GM12873 (cell line): Measurements from ENCODE around the gene NIN.

Experiments used
- TF ChIP-seq, protein P1 (sequence below): IDR thresholded peaks from 2 replicates; pipeline ENCODE4 v1.5.1; 2012; ENCODE audit warnings: low read depth, mild to moderate bottlenecking, moderate library complexity, low read length, control low read depth; ENCODE audit not compliant: insufficient read depth; ENCODE audit errors: missing control alignments

NIN gene

DNA sequence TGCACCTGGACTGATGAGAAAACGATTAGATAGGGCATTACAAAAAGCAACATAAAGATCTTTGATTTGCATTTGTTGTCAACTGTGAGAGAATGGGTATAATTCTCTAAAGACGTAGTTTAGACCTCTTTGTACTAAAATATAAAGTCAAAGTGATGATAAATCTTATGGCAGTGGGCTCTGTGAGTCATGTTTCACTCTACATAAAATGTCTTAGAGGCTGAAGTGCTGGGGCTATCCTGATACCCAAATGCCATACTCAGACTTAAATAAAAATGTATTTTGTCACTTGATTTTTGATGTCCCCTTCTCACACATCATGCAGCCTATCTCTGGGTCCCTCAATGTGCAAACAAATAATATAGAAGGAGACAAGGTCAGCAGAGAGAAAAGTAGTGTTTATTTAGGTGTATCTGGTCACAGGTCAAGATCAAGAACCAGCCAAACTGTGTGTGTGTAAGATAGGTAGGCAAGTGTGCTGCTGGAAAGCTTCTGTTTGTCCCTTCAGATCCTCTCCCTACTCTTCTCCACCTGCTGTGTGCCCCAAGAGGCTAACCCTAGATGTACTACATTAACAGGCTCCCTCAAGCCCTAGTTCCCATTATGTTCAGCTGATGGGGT lies 7.0 kb upstream of the NIN start:
- TF ChIP-seq, protein P1, sequence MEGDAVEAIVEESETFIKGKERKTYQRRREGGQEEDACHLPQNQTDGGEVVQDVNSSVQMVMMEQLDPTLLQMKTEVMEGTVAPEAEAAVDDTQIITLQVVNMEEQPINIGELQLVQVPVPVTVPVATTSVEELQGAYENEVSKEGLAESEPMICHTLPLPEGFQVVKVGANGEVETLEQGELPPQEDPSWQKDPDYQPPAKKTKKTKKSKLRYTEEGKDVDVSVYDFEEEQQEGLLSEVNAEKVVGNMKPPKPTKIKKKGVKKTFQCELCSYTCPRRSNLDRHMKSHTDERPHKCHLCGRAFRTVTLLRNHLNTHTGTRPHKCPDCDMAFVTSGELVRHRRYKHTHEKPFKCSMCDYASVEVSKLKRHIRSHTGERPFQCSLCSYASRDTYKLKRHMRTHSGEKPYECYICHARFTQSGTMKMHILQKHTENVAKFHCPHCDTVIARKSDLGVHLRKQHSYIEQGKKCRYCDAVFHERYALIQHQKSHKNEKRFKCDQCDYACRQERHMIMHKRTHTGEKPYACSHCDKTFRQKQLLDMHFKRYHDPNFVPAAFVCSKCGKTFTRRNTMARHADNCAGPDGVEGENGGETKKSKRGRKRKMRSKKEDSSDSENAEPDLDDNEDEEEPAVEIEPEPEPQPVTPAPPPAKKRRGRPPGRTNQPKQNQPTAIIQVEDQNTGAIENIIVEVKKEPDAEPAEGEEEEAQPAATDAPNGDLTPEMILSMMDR, result no peak

DNA sequence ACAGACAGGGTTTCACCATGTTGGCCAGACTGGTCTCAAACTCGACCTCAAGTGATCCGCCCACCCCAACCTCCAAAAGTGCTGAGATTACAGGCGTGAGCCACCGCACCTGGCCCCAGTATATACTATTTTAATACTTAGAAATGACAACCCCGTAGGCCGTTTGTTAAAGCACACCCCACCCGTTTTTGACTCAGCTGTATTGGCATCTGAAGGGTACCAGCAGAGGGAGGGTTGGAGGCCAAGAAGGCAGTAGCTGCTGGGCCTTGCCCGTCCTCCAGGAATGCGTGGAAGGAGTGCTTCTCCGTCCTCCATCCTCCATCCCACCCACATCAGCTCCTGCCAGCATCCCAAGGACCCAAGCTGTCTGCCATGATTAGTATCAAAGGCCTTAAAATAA lies 6.3 kb upstream of the NIN start:
- TF ChIP-seq, protein P1, result no peak

DNA sequence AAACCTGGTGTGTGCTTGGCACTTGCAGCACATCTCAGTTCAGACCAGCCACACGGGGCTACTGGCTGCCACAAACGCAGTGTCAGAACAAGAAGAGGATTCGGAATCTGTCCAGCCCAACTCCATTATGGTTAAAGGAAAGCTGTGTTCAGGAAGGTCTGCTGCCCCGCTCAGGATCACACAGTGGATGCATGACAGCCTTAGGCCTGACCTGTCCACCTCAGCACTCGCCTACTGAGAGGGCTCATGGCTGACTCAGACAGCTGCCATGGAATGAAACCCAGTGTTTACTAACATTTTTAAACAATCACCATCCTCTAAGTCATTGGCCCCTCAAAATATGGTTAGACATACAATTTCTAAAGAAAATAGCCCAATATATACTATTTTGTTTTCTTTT lies 5.6 kb upstream of the NIN start:
- TF ChIP-seq, protein P1, result no peak

DNA sequence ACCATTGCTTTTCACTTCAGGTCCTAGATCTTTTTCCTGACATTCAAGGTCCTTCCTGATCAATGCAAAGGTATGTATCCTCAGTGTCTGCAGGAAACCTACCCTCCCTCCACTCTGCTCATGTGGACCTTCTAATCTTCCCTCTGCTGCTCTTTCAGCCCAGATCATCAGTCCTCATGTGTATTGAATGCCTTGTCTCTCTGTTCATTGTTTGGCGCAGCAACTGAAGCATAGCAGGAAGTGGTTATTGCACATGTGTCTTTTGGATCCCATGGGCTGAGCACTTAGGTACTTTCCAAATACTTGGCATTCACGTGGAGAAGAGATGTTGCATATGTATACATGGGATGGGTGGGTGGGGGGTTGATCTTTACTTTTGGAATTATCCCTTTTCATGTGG lies 4.3 kb upstream of the NIN start:
- TF ChIP-seq, protein P1, result no peak

DNA sequence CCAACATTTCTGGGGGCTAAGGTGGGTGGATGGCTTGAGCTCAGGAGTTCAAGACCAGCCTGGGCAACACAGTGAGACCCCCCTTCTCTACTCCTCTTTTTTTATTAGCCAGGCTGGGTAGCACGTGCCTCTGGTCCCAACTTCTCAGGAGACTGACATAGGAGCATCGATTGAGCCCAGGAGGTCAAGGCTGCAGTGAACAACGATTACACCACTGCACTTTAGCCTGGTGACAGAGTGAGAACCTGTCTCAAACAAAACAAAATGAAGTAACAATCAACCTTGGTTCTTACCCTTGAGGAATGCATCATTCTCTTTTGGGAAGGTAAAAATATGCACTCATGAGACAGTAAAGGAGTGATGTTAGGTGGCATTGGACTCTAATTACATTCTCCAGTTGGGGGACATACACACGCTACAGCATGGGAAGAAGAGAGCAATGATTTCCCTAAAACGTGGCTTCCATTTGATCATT lies 3.9 kb upstream of the NIN start:
- TF ChIP-seq, protein P1, result no peak

DNA sequence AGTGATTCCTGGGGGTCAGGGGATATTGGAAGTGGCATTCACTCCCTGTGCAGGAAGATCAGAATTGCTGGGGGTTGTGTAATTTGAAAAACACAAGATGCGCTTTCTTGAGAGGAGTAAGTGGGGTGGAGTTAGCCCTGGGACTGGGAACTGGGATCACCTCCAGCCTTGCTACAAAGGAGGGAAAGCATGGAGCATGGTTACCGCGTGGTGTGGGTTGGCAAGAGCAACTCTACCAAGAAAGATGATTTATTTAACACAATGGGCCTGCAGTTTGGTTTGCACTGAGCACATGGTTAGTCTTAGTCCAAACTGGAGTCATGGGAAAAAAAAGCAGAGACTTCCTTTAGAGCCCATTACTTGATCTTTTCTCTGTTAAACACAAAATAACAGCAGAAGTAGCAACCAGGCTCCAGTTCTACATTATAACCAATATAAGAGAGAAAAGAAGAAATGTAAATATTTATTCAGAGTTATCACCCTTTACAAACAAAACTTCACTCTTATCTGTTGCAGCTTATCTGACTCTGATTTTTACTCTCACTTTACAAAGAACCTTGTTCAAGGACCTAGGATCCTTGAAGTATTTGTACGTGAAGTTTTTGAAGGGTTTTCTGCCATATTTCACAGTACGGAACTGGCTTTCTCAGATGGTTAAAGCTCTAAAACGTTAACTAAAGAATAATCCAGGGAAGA lies 2.1 kb upstream of the NIN start:
- TF ChIP-seq, protein P1, result no peak

DNA sequence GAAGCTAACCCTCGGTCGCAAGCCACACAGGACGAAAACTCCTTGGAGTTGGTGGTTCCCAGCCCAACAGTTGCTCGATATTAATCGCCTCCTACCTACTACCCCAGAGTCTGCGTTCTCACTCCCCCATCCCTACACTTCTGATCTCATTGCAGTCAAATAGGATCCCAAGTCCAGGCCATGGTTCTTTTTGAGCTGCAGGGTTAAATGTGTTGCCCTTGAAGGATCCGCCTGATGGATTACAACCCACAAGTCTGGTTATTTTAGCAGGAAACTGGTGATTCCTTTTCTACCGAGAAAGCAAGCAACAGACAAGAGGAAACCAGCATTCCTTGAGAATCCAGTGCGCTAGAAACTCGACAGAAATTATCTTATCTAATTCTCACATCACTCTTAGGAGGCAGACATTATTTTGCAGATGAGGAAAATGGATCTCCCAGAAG lies 785 bp upstream of the NIN start:
- TF ChIP-seq, protein P1, result no peak
